Upper lobe of right lung (tissue), 1 donor: ENCODE results near the gene PLSCR1. TPM values are rescaled to one million over a fixed set of nuclear protein-coding genes. Genes with fewer than 3 reads are reported as not detected.

ENCODE experiments used
- ATAC-seq: fragments of 200-7000 bp; cut with Tn5 transposase; one replicate; pipeline ENCODE4 v1.9.1; 2020; ENCODE audit warnings: mild to moderate bottlenecking, moderate library complexity
- DNase-seq: peaks from one replicate; pipeline ENCODE4 v3.0.0-alpha.2; 2020
- H3K27ac ChIP-seq: fragments of 200-600 bp; one replicate; pipeline ENCODE4 v1.8.0; 2022
- H3K27me3 ChIP-seq: fragments of 200-600 bp; one replicate; pipeline ENCODE4 v1.8.0; 2022; ENCODE audit warnings: mild to moderate bottlenecking
- H3K36me3 ChIP-seq: fragments of 200-600 bp; one replicate; pipeline ENCODE4 v1.8.0; 2022
- H3K4me1 ChIP-seq: fragments of 200-600 bp; one replicate; pipeline ENCODE4 v1.8.0; 2022
- H3K4me3 ChIP-seq: fragments of 200-600 bp; one replicate; pipeline ENCODE4 v1.8.0; 2022; ENCODE audit warnings: mild to moderate bottlenecking
- H3K9me3 ChIP-seq: fragments of 200-600 bp; one replicate; pipeline ENCODE4 v1.8.0; 2022
- intact Hi-C: fragments of 100-400 bp; cut with DNase I; formaldehyde crosslinking; loops from one replicate; pipeline ENCODE4 v1.11.0; 2022
- total RNA-seq: library from RNA; stranded (reverse); fragmentation: NEBNext Ultra II Directional; extraction: Animal tissue kit (Norgen Biotek cat#: 25700); gene quantifications from one replicate; pipeline ENCODE4 v1.2.1, GENCODE V29; 2021
- TF ChIP-seq, protein P1 (sequence below): fragments of 200-600 bp; IDR thresholded peaks from one replicate; pipeline ENCODE4 v1.8.0; 2022; ENCODE audit warnings: antibody characterized with exemption
- donor health status: DM: no; HTN: yes; CAD: no; lungs with severe emphysema.

PLSCR1 gene
- total RNA-seq, 1 donor from 2014 or later = 165 TPM

GRCh38 chr3:146569314-146569713 lies 24.9 kb upstream of the PLSCR1 start:
- DNase-seq = no peak
- intact Hi-C loops = no loop called here

DNA sequence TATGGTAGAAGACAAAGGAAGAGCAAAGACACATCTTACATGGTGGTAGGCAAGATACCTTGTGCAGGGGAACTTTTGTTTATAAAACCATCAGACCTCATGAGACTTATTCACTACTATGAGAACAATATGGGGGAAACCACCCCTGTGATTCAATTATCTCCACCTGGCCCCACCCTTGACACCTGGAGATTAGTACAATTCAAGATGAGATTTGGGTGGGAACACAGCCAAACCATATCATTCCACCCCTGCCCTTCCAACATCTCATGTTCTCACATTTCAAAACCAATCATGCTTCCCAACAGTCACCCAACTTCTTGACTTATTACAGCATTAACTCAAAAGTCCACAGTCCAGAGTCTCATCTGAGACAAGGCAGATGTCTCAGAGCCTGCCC lies 21.7 kb upstream of the PLSCR1 start:
- TF ChIP-seq, protein P1, sequence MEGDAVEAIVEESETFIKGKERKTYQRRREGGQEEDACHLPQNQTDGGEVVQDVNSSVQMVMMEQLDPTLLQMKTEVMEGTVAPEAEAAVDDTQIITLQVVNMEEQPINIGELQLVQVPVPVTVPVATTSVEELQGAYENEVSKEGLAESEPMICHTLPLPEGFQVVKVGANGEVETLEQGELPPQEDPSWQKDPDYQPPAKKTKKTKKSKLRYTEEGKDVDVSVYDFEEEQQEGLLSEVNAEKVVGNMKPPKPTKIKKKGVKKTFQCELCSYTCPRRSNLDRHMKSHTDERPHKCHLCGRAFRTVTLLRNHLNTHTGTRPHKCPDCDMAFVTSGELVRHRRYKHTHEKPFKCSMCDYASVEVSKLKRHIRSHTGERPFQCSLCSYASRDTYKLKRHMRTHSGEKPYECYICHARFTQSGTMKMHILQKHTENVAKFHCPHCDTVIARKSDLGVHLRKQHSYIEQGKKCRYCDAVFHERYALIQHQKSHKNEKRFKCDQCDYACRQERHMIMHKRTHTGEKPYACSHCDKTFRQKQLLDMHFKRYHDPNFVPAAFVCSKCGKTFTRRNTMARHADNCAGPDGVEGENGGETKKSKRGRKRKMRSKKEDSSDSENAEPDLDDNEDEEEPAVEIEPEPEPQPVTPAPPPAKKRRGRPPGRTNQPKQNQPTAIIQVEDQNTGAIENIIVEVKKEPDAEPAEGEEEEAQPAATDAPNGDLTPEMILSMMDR = no peak
- ATAC-seq (no peak), DNase-seq (no peak)
- Histone ChIP-seq H3K4me1 (no peaks in the 10 kb centered on the region), H3K9me3 (no peaks in the 10 kb centered on the region), H3K27ac (no peak overlapping the region), H3K36me3 (no peaks in the 10 kb centered on the region), H3K4me3 (no peak overlapping the region), H3K27me3 (no peaks in the 10 kb centered on the region)
- intact Hi-C loops = no loop called here

More at GRCh38 chr3:146569314-146569713, 24.9 kb upstream of the PLSCR1 start:
- TF ChIP-seq, protein P1 = no peak
- no peak for ATAC-seq
- no peaks in the 10 kb centered on the region for H3K9me3 ChIP-seq
- H3K27me3 ChIP-seq = no peaks in the 10 kb centered on the region
- no peaks in the 10 kb centered on the region for H3K36me3 ChIP-seq
- H3K27ac ChIP-seq = no peak overlapping the region
- no peaks in the 10 kb centered on the region for H3K4me1 ChIP-seq
- H3K4me3 ChIP-seq = no peak overlapping the region

DNA sequence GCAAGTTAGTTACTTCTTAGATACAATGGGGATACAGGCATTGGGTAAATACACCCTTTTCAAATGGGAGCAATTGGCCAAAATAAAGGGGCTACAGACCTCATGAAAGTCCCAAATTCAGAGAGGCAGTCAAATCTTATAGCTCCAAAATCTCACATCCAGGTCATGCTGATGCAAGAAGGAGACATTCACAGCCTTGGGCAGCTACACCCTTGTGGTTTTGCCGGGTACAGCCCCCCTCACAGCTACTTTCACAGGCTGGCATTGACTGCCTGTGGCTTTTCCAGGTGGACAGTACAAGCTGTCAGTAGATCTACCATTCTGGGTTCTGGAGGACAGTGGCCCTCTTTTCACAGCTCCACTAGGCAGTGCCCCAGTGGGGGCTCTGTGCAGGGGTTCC lies 17.5 kb upstream of the PLSCR1 start:
- Histone ChIP-seq H3K4me1 (no peaks in the 10 kb centered on the region), H3K9me3 (no peaks in the 10 kb centered on the region), H3K27ac (no peak overlapping the region), H3K4me3 (no peak overlapping the region), H3K27me3 (no peaks in the 10 kb centered on the region), H3K36me3 (no peaks in the 10 kb centered on the region)
- DNase-seq (no peak), ATAC-seq (no peak)
- TF ChIP-seq, protein P1 = no peak
- intact Hi-C loops = no loop called here

DNA sequence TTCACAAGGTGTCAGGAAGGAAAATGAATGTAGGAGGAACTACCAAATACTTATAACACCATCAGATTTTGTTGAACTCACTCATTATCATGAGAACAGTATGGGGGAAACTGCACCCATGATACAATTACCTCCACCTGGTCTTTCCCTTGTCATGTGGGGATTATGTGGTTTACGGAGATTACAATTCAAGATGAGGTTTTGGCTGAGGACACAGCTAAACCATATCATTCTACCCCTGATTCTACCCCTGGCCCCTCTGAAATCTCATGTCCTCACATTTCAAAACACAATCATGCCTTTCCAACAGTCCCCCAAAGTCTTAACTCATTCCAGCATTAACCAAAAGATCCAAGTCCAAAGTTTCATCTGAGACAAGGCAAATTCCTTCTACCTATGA lies 17.1 kb upstream of the PLSCR1 start:
- no peaks in the 10 kb centered on the region for H3K27me3 ChIP-seq
- ATAC-seq (no peak), DNase-seq (no peak)
- no peak overlapping the region for H3K4me3 ChIP-seq
- H3K27ac ChIP-seq = no peak overlapping the region
- no peaks in the 10 kb centered on the region for H3K4me1 ChIP-seq
- intact Hi-C loops = no loop called here
- no peaks in the 10 kb centered on the region for H3K9me3 ChIP-seq
- TF ChIP-seq, protein P1 = no peak
- no peaks in the 10 kb centered on the region for H3K36me3 ChIP-seq

DNA sequence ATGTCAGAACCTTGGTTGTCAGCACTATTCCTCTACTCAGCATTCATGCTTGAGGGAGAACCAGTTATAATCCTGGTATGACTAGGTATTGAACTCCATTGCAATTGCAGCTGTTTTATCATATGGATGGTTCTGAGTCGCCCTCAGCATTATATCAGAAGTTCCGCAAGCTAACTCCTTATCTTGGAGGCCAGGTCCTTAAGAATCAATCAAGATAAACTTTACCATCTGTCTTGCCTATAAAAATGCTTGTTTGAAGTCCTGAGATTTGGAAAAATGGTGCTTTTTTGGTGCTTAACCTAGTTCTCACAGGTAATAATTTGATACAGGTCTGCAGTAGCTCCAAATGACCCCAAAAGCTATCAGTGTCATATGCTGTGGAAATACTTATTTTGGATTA lies 16.3 kb upstream of the PLSCR1 start:
- TF ChIP-seq, protein P1 = no peak
- H3K9me3 ChIP-seq = no peaks in the 10 kb centered on the region
- DNase-seq (no peak), ATAC-seq (no peak)
- no peaks in the 10 kb centered on the region for H3K4me1 ChIP-seq
- no peak overlapping the region for H3K4me3 ChIP-seq
- H3K36me3 ChIP-seq = no peaks in the 10 kb centered on the region
- intact Hi-C loops = no loop called here
- H3K27me3 ChIP-seq = no peaks in the 10 kb centered on the region
- H3K27ac ChIP-seq = no peak overlapping the region

DNA sequence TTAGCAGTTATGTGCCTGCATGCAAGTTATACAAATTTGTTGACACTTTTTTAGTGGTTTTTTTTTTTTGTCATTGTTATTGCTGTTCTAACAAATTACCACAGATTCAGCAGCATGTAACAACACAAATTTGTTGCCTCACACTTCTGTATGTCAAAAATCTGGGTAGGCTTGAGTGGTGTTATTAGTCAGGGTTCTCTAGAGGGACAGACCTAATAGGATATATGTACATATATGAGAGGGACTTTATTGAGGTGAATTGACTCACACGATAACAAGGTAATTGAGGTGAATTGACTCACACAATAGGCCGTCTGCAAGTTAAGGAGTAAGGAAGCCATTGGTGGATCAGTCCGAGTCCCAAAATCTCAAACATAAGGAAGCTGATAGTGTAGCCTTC lies 15.0 kb upstream of the PLSCR1 start:
- Histone ChIP-seq H3K4me1 (no peaks in the 10 kb centered on the region), H3K4me3 (no peak overlapping the region), H3K27me3 (no peaks in the 10 kb centered on the region), H3K27ac (no peak overlapping the region), H3K9me3 (no peaks in the 10 kb centered on the region), H3K36me3 (no peaks in the 10 kb centered on the region)
- intact Hi-C loops = no loop called here
- no peak for DNase-seq
- TF ChIP-seq, protein P1 = no peak
- no peak for ATAC-seq
